NCI-H345 treated with DMSO at 0.1 percent for 48 hours (cell line): ENCODE data around the gene PTPN7.
"Not testable (repeated sequence)": the region's sequence is repeated elsewhere in the genome, so short reads cannot be mapped to it uniquely, and the experiment has no call there.

Experiments used
- DNase-seq: peaks from one replicate; lab custom pipeline; 2025; ENCODE audit not compliant: unreplicated experiment; lab: John Stamatoyannopoulos, UW

The PTPN7 gene

DNA sequence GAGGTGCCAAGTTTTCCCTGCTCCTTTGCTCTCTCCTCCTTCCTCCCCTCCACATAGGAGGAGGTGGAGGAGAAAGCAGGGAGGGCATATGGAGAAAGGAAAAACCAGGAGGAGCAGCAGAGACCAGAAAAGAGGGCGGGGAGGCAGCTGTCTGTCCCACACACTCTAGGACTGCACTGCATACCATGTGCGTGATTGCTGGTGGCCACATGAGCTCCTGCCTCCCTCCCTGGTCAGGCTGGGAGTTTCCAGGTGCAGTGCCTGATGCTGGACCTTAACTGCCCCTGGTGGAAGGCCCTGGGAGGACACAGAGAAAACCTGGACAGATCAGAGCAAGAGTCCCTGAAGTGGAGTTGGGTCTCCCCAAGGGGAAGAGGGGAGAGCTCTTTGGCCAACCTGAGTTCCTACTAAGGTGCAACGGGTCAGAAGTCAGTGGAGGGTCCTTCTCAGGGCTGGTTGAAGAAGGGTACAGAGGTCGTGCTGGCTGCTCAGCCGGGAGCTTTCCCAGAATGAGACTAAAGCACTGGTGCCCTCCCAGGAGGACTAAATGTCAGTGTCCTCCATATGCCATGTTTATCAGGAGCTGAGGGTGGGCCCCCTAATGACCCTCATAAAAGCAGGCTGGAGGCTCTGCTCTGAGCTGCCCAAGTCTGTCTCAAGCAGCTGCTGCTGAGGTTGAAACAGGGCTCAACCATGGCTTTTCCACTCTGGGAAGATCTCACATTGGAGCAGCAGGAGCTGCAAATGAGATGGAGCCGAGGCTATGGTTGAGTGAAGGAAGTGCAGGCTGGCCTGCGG, 29.7 kb upstream of the PTPN7 start:
- no peak for DNase-seq

DNA sequence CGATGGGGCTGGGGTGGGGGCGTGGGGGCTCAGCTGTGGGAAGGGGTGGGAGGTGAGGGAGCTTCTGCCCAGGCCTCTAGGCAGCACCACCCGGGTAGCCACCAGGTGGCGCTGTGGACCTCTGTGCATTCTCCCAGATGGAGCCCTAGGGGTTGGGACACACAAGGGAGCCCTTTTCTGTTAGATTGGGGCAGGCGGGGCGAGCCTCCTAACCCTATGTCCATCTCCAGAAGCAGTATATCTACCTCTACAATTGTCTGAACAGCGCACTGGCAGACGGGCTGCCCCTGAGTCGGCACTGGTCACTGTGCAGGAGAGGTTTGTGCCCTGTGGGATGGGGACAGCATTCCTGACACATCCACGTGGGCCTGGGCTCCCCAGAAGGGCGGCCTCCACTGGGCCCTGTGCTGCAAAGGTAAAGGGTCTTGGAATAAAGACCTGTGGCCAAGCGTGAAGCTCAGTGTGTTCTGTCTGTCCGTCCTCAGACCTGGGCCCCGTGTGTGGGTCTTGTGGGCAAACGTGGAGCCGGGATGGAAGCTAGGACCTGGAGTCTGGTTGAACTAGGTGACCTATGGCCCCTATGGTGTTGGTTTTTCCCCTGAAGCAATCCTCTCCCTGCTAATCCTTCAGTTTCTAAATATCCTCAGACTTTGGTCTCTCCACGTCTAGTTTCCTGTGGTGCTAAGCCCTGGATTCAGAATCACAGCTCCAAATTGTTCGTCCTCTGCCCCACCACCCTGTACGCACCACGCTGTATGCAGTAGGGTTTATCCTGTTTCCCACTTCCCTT, 28.8 kb upstream of the PTPN7 start:
- DNase-seq = no peak

DNA sequence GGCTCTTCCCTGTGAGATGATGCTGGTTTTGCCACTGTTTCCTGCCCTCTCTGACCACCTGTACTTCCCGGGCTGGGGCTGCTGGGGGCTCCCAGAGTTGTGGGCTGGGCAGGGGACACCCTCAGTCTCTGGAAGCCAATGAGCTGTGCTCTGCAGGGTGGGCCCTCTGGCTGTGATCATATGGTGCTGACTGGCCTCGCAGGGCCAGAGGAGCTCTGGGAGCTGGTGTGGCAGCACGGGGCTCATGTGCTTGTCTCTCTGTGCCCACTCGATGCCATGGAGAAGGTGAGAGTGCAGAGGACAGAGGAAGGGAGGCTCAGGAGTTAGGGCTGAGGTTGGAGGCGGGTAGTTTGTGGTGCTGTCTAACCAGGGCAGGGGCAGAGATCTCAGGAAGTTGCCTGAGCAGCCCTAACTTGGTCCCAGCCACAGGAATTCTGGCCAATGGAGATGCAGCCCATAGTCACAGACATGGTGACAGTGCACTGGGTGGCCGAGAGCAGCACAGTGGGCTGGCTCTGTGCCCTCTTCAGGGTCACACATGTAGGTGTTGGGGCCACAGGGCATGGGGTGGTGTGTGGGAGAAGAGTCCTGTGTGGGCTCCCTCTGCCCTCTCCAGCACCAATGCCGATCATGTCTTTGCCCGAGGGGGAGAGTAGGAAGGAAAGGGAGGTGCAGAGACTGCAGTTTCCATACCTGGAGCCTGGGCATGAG, 27.4 kb upstream of the PTPN7 start:
- DNase-seq = no peak

DNA sequence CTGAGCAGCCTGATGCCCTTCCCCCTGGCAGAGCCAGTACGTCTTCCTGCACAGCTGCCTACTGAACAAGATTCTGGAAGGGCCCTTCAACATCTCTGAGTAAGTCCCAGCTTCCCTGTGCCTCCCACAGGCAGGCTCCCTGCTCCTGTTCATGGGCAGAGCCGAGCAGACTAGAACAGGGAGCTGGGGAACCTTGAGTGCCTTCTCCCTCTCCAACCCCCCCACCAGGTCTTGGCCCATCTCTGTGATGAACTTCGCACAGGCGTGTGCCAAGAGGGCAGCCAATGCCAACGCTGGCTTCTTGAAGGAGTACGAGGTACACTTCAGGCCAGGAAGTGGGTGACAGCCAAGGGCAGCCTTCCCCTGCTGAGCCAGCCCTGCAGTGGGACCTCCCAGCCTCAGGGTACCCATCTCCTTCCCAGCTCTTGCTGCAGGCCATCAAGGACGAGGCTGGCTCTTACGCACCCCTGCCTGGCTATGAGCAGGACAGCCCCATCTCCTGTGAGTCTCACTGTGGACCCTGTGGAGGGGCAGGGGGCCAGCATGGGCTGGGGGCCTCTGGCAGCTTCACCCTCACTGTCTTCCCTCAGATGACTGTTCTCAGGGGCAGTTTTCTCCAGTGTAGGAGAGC, 26.8 kb upstream of the PTPN7 start:
- DNase-seq = no peak

DNA sequence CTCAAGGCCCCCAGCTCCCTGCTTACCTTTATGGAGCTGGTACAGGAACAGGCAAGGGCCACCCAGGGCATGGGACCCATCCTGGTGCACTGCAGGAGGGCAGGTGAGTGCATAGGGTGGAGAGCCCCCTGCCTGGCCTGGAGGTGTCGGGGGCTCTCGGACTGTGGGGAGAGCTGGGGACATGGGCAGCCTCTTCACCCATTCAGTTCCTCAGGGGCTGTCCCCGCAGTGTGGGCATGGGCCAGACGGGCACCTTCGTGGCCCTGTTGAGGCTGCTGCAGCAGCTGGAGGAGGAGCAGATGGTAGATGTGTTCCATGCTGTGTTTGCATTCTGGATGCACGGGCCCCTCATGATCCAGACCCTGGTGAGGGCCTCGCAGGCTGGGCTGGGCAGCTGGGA, 25.9 kb upstream of the PTPN7 start:
- DNase-seq = no peak

DNA sequence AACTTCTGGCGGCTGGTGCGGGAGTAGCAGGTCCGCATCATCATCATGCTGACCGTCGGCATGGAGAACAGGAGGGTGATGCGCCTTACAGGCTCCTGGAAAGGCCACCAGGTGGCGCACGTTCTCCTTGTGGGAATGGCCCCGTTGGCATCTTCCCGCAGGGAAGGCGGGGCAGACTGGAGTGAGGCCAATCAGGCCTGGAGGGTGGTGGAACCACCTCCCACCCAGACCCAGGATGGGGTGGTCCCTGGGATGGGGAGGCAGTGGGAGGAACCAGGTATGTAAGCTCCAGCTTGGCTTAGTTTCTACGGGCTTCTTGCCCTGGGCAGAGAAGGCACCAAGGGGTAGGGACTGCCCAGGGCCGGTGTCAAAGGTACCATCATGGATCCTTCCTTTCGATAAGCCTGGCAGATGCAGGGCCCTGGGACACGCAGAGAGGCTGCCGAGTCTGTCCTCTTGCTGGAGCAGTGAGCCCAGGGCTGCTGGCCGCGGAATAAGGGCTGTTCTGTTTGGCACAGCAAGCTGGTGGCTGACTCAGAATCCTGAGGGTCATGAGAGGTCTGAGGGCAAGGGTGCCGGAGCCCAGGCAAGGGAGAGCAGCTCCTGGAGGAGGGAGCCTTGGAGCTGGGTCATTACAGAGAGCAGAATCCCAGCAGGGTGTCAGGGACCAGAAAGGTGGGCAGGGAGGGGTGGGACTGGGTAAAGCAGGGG, 24.5 kb upstream of the PTPN7 start:
- peak; percentile 75 for DNase-seq

GRCh38 chr1:202182040-202182877, 21.9 kb upstream of the PTPN7 start:
- DNase-seq = no peak

GRCh38 chr1:202181586-202181985, 21.2 kb upstream of the PTPN7 start:
- DNase-seq = no peak

DNA sequence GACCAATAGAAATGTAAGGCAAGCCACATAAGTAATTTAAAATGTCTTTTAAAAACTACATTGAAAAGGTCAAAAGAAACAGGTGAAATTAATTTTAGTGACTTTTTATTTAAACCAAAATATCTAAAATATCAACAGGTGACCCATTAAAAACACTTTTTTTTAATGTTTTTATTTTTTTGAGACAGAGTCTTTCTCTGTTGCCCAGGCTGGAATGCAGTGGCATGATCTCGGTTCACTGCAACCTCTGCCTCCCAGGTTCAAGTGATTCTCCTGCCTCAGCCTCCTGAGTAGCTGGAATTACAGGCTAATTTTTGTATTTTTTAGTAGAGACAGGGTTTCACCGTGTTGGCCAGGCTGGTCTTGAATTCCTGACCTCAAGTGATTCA, 20.3 kb upstream of the PTPN7 start:
- not testable (repeated sequence) for DNase-seq

DNA sequence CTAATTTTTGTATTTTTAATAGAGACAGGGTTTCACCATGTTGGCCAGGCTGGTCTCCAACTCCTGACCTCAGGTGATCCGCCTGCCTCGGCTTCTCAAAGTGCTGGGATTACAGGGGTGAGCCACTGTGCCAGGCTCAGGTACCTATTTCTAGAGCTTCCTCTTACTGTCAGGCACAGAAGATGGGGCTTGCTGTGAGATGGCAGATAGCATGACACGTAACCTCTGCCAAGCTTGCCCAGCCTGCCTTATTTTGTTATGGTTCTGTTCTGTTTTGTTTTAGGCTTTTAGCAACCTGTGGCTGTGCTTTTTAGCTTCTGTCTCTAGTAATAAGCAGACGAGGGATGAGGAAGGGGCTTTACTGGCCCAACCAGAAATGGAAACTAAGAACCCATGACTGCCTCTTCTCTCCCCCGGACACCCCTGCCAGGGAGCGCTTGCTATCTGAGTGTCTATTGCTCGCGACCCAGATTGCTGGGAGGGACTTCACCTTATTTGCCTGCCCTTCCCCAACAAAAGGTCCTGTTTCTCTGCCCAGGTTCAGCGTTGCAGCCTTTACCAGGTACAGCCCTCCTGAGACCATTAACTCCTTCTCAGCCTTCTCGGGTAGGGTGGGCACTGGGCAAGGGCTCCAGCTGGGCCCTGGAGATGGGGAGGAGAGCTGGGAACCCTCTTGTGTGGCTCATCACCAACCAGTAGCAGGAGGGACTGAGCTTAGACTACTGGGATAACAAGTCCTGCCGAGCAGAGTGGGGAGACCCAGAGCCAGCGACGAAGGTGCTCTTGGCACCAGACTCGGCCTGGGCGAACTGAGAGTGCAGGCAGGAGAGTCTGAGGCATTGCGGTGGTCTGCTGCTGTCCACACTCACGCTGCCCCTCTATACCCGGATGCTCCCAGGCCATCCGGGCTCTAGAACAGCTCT, 19.7 kb upstream of the PTPN7 start:
- DNase-seq = no peak

GRCh38 chr1:202176949-202177927, 16.8 kb upstream of the PTPN7 start:
- no peak for DNase-seq

GRCh38 chr1:202173993-202174392, 13.6 kb upstream of the PTPN7 start:
- DNase-seq = no peak

GRCh38 chr1:202172015-202172355, 11.6 kb upstream of the PTPN7 start:
- no peak for DNase-seq

GRCh38 chr1:202171292-202172014, 11.1 kb upstream of the PTPN7 start:
- no peak for DNase-seq

DNA sequence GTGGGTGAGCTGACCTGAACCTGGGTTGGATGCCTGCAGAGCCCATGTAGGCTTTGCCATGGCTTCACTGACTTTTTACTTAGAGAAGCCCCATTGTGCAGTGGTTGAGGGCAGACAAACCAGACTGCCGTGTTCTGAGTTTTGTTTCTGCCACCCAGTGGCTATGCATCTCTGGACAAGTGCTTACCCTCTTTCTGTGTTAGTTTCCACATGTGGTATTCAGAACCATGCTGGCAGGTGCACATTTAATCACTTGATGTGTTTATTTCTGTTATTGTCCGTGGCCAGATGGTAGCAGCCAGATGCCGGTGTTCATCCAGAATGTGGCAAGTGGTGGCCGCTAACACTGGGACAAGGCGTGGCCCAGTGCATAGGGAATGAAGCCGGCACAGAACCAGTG, 10.3 kb upstream of the PTPN7 start:
- DNase-seq = no peak

DNA sequence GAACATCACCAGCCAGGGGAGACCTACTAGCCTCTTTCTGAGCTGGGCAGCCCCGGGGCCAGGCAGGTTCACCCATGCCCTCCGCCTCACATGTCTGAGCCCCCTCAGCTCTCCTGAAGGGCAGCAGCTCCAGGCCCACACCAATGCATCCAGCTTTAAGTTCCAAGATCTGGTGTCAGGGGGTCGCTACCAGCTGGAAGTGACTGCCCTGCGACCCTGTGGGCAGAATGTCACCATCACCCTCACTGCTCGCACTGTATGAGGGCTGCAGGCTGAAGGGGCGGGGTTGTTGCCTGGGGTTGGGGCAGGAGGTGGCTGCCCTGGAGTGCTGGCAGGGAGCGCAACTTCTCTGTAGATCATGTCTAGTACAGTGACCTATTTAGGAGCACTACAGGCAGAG, 8.5 kb upstream of the PTPN7 start:
- DNase-seq = no peak
